CD14-positive monocyte (primary cell): ENCODE measurements around the gene LMNTD2. TPM values are rescaled to one million over a fixed set of nuclear protein-coding genes. Genes with fewer than 3 reads are reported as not detected.

Experiments used
- DNase-seq, 3 donors: peaks; one replicate each; pipeline ENCODE4 v3.0.0-alpha.2; 2011 to 2022
- H2AFZ ChIP-seq: 2 replicates; pipeline ENCODE4 v1.6.0; 2012; ENCODE audit warnings: mild to moderate bottlenecking, low read depth, low read length, inconsistent platforms; ENCODE audit not compliant: insufficient read depth, poor library complexity, severe bottlenecking
- H3K27ac ChIP-seq, 2 donors: 1 replicate in 1 of 2; 2 replicates in 1 of 2; pipeline ENCODE4 v1.5.1; 2012 to 2013; ENCODE audit warnings: low read length in 2 of 2, control low read depth in 1 of 2, inconsistent platforms in 1 of 2, low read depth in 1 of 2, mild to moderate bottlenecking in 1 of 2
- H3K27me3 ChIP-seq, 2 donors: one replicate each; pipeline versions ENCODE4 v1.6.0 to v1.6.1; 2011 to 2013; ENCODE audit warnings: low read length in 2 of 2; ENCODE audit not compliant: control insufficient read depth in 2 of 2, insufficient read depth in 2 of 2
- H3K36me3 ChIP-seq, 2 donors: replicated peaks in 1 of 2; 1 replicate in 1 of 2; 2 replicates in 1 of 2; pipeline versions ENCODE4 v1.5.1 to v1.6.1; 2012 to 2013; ENCODE audit warnings: low read length in 2 of 2, control low read depth in 1 of 2, inconsistent platforms in 1 of 2, mild to moderate bottlenecking in 1 of 2; ENCODE audit not compliant: insufficient read depth in 2 of 2, control insufficient read depth in 1 of 2
- H3K4me1 ChIP-seq, 2 donors: 1 replicate in 1 of 2; 2 replicates in 1 of 2; pipeline versions ENCODE4 v1.5.1 to v1.6.1; 2012 to 2013; ENCODE audit warnings: low read length in 2 of 2, control low read depth in 1 of 2, inconsistent platforms in 1 of 2, mild to moderate bottlenecking in 1 of 2, moderate library complexity in 1 of 2; ENCODE audit not compliant: insufficient read depth in 2 of 2, control insufficient read depth in 1 of 2
- H3K4me2 ChIP-seq: replicated peaks from 2 replicates; pipeline ENCODE3; 2012; ENCODE audit warnings: low read length, moderate library complexity, mild to moderate bottlenecking; ENCODE audit not compliant: poor library complexity, severe bottlenecking; ENCODE audit errors: extremely low read depth
- H3K4me3 ChIP-seq, 3 experiments: fragments of 200-600 bp in 1 of 3; sonication (generic) in 1 of 3; replicated peaks in 1 of 3; 1 replicate in 2 of 3; 2 replicates in 1 of 3; pipeline ENCODE4 v1.5.1; 2011 to 2013; ENCODE audit warnings: low read length in 3 of 3, mild to moderate bottlenecking in 3 of 3, control low read depth in 2 of 3, low read depth in 2 of 3, inconsistent platforms in 1 of 3, moderate library complexity in 1 of 3
- H3K79me2 ChIP-seq: 2 replicates; pipeline ENCODE4 v1.6.0; 2012; ENCODE audit warnings: mild to moderate bottlenecking, control low read depth, inconsistent platforms, low read length, moderate library complexity; ENCODE audit not compliant: insufficient read depth
- H3K9ac ChIP-seq: 2 replicates; pipeline ENCODE4 v1.6.0; 2017; ENCODE audit warnings: low read length, mild to moderate bottlenecking; ENCODE audit not compliant: insufficient read depth, poor library complexity, severe bottlenecking
- H3K9me3 ChIP-seq, 2 donors: replicated peaks in 1 of 2; 1 replicate in 1 of 2; 2 replicates in 1 of 2; pipeline versions ENCODE4 v1.5.1 to v1.6.1; 2012 to 2013; ENCODE audit warnings: low read length in 2 of 2, control low read depth in 1 of 2; ENCODE audit not compliant: control insufficient read depth in 1 of 2, insufficient read depth in 1 of 2
- H4K20me1 ChIP-seq: 2 replicates; pipeline ENCODE4 v1.6.0; 2012; ENCODE audit warnings: mild to moderate bottlenecking, low read length, control low read depth, moderate library complexity; ENCODE audit not compliant: insufficient read depth
- H3K27ac Mint-ChIP-seq, 7 donors: one replicate each; pipeline ENCODE4 v1.8.0; 2020; ENCODE audit warnings: mild to moderate bottlenecking in 7 of 7, mixed read lengths in 7 of 7, moderate library complexity in 6 of 7, inconsistent platforms in 2 of 7
- H3K27me3 Mint-ChIP-seq, 3 donors: one replicate each; pipeline ENCODE4 v1.8.0; 2021 to 2022; ENCODE audit warnings: low read depth in 3 of 3, mild to moderate bottlenecking in 3 of 3, mixed read lengths in 3 of 3, moderate library complexity in 3 of 3, inconsistent platforms in 1 of 3
- H3K36me3 Mint-ChIP-seq, 2 donors: one replicate each; pipeline ENCODE4 v1.8.0; 2020; ENCODE audit warnings: mixed read lengths in 2 of 2, inconsistent platforms in 1 of 2, mild to moderate bottlenecking in 1 of 2
- H3K4me1 Mint-ChIP-seq: one replicate; pipeline ENCODE4 v1.8.0; 2020; ENCODE audit warnings: mild to moderate bottlenecking, mixed read lengths
- H3K4me3 Mint-ChIP-seq, 2 donors: one replicate each; pipeline ENCODE4 v1.8.0; 2020; ENCODE audit warnings: mild to moderate bottlenecking in 2 of 2, mixed read lengths in 2 of 2, moderate library complexity in 1 of 2
- H3K9me3 Mint-ChIP-seq, 7 donors: one replicate each; pipeline ENCODE4 v1.8.0; 2020 to 2022; ENCODE audit warnings: mixed read lengths in 7 of 7, mild to moderate bottlenecking in 6 of 7, moderate library complexity in 6 of 7, inconsistent platforms in 2 of 7
- CTCF ChIP-seq: fragments of 200-600 bp; IDR thresholded peaks from one replicate; pipeline ENCODE4 v1.8.0; 2022; ENCODE audit warnings: antibody characterized with exemption, mild to moderate bottlenecking
- WGBS: methylation state at CpG from one replicate; pipeline ENCODE4 v1.1.5; 2013; ENCODE audit warnings: missing lambda C conversion rate; ENCODE audit not compliant: insufficient coverage; 5-methylcytosine and 5-hydroxymethylcytosine counted together
- intact Hi-C, 2 donors: fragments of 100-400 bp; cut with micrococcal nuclease; formaldehyde crosslinking; loops; one replicate each; pipeline versions ENCODE4 v1.15.0 to v1.15.1; 2023
- polyA plus RNA-seq, 3 donors: library from polyadenylated mRNA; depleted of rRNA in 1 of 3; unstranded in 2 of 3; stranded (reverse) in 1 of 3; fragments of 300-500 nt in 2 of 3; fragments of >200 nt in 1 of 3; fragmentation: Illumina TruSeq in 2 of 3; gene quantifications; 1 replicate in 2 of 3; 2 replicates in 1 of 3; pipeline ENCODE4 v1.2.3, GENCODE V29; 2012 to 2021

Gene LMNTD2
- polyA plus RNA-seq, 3 donors: 0.67 to 10.6 (median 1.2) TPM

GRCh38 chr11:539971-540481, 20.5 kb downstream of the LMNTD2 start:
- Mint-ChIP-seq H3K27ac (no peak overlapping the region), H3K4me3 (no peak overlapping the region), H3K27me3 (peaks cover 15 to 40% (median 26%) of the 10 kb centered on the region in 3 donors), H3K36me3 (no peaks in the 10 kb centered on the region), H3K4me1 (peaks cover 9% of the 10 kb centered on the region), H3K9me3 (peaks cover 0 to 4% (median 0%) of the 10 kb centered on the region in 7 donors)
- intact Hi-C loops: no loop called here
- no peak for DNase-seq
- Histone ChIP-seq H3K79me2 (no peaks in the 10 kb centered on the region), H3K9ac (no peak overlapping the region), H3K4me3 (no peak overlapping the region), H3K27ac (no peak overlapping the region), H4K20me1 (no peaks in the 10 kb centered on the region), H3K4me2 (no peak overlapping the region), H3K4me1 (peaks cover 22 to 25% of the 10 kb centered on the region in 2 donors), H2AFZ (no peak overlapping the region), H3K36me3 (no peaks in the 10 kb centered on the region), H3K27me3 (peaks cover 0 to 27% of the 10 kb centered on the region in 2 donors), H3K9me3 (no peaks in the 10 kb centered on the region)
- TF ChIP-seq CTCF: no peak
- 94% methylated on average over 6 of the region's 8 CpGs for WGBS

DNA sequence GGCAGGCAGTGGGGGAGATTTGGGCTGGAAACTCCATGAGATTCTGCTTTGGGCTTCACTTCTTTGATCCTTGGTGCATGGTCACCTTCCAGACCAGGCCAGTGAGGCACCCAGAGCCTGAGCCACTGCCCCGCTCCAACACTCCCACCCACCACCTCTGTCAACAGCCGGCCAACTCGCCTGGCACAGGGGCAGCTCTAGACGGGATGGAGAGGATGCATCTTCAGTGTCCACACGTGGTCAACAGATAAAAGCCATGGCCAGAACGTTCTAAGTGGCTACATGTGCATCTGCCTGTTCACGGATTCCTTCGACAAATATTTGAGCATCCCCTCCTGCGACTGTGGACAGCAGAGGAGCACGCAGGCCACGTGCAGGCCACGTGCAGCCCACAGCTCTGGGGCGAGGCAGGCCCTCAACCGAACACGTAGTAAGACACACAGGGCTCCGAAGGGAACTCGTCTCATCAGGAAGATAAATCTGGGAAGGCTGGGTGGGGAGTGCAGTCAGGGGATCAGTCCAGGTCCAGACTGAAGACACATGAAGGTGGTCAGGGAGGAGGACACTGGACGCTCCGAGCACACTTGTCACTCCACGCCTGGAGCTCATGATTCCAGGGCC, 22.0 kb downstream of the LMNTD2 start:
- no peak overlapping the region for H3K4me3 Mint-ChIP-seq
- H3K9ac ChIP-seq: no peak overlapping the region
- intact Hi-C loops: no loop called here
- peaks cover 12% of the 10 kb centered on the region for H3K79me2 ChIP-seq
- H3K27me3 ChIP-seq: peaks cover 0 to 27% of the 10 kb centered on the region in 2 donors
- TF ChIP-seq CTCF: no peak
- peaks cover 0 to under 1% of the 10 kb centered on the region in 2 donors for H3K36me3 ChIP-seq
- peaks cover 15 to 40% (median 26%) of the 10 kb centered on the region in 3 donors for H3K27me3 Mint-ChIP-seq
- no peak overlapping the region for H2AFZ ChIP-seq
- H3K4me2 ChIP-seq: no peak overlapping the region
- H3K9me3 ChIP-seq: no peaks in the 10 kb centered on the region
- 92% methylated on average over 18 of the region's 20 CpGs for WGBS
- H3K4me3 ChIP-seq: no peak overlapping the region
- peaks cover 33 to 37% of the 10 kb centered on the region in 2 donors for H3K4me1 ChIP-seq
- no peak overlapping the region for H3K27ac ChIP-seq
- peaks cover 0 to 2% of the 10 kb centered on the region in 2 donors for H3K36me3 Mint-ChIP-seq
- H3K27ac Mint-ChIP-seq: no peak overlapping the region
- H3K4me1 Mint-ChIP-seq: peaks cover 11% of the 10 kb centered on the region
- H4K20me1 ChIP-seq: peaks cover 13% of the 10 kb centered on the region
- H3K9me3 Mint-ChIP-seq: peaks cover 0 to 4% (median 0%) of the 10 kb centered on the region in 7 donors
- DNase-seq: no peak
